ENCODE results near the gene RHOBTB3. TPM values are rescaled to one million over a fixed set of nuclear protein-coding genes. Genes with fewer than 3 reads are reported as not detected.

RHOBTB3 gene
- total and polyA plus RNA-seq, 2 donors = 24.0 to 282 TPM

GRCh38 chr5:95720094-95720786 lies 10.9 kb upstream of the RHOBTB3 start:
- Histone ChIP-seq H3K4me3 (ENCODE audit: low read depth, low read length) (no peak overlapping the region), H3K4me1 (ENCODE audit: insufficient read depth) (no peaks in the 10 kb centered on the region), H3K36me3 (ENCODE audit: insufficient read depth) (no peaks in the 10 kb centered on the region), H3K27ac (ENCODE audit: low read depth) (no peak overlapping the region)
- WGBS = 49% methylated on average over 3 of the region's 3 CpGs
- no peak for DNase-seq (ENCODE audit: extremely low spot score)

GRCh38 chr5:95721582-95722295 lies 9.4 kb upstream of the RHOBTB3 start:
- H3K4me1 ChIP-seq (ENCODE audit: insufficient read depth) = no peaks in the 10 kb centered on the region
- no peak overlapping the region for H3K4me3 ChIP-seq (ENCODE audit: low read depth, low read length)
- WGBS = 32% methylated on average over 1 of the region's 1 CpG
- no peak for DNase-seq (ENCODE audit: extremely low spot score)
- no peaks in the 10 kb centered on the region for H3K36me3 ChIP-seq (ENCODE audit: insufficient read depth)
- no peak overlapping the region for H3K27ac ChIP-seq (ENCODE audit: low read depth)

- Histone ChIP-seq H3K4me3 (ENCODE audit: low read depth, low read length) (no peak overlapping the region), H3K4me1 (ENCODE audit: insufficient read depth) (no peaks in the 10 kb centered on the region), H3K36me3 (ENCODE audit: insufficient read depth) (no peaks in the 10 kb centered on the region), H3K27ac (ENCODE audit: low read depth) (no peak overlapping the region)
- 29% methylated on average over 5 of the region's 5 CpGs for WGBS
- no peak for DNase-seq (ENCODE audit: extremely low spot score)
Measured at GRCh38 chr5:95723632-95724369, 7.3 kb upstream of the RHOBTB3 start.

- Histone ChIP-seq H3K4me3 (ENCODE audit: low read depth, low read length) (no peak overlapping the region), H3K36me3 (ENCODE audit: insufficient read depth) (no peaks in the 10 kb centered on the region), H3K4me1 (ENCODE audit: insufficient read depth) (no peaks in the 10 kb centered on the region), H3K27ac (ENCODE audit: low read depth) (no peak overlapping the region)
- 59% methylated on average over 5 of the region's 5 CpGs for WGBS
- no peak for DNase-seq (ENCODE audit: extremely low spot score)
Measured at GRCh38 chr5:95725071-95725820, 5.9 kb upstream of the RHOBTB3 start.

- no peak for DNase-seq (ENCODE audit: extremely low spot score)
- H3K4me3 ChIP-seq (ENCODE audit: low read depth, low read length) = no peak overlapping the region
- H3K36me3 ChIP-seq (ENCODE audit: insufficient read depth) = no peaks in the 10 kb centered on the region
- H3K27ac ChIP-seq (ENCODE audit: low read depth) = peak overlapping the region; percentile 16
- H3K4me1 ChIP-seq (ENCODE audit: insufficient read depth) = no peaks in the 10 kb centered on the region
- WGBS = 56% methylated on average over 4 of the region's 4 CpGs
Measured at GRCh38 chr5:95725937-95726810, 5.0 kb upstream of the RHOBTB3 start.

GRCh38 chr5:95726811-95727763 lies 4.0 kb upstream of the RHOBTB3 start:
- H3K4me3 ChIP-seq (ENCODE audit: low read depth, low read length) = no peak overlapping the region
- WGBS = 67% methylated on average over 5 of the region's 5 CpGs
- DNase-seq (ENCODE audit: extremely low spot score) = no peak
- H3K36me3 ChIP-seq (ENCODE audit: insufficient read depth) = no peaks in the 10 kb centered on the region
- H3K4me1 ChIP-seq (ENCODE audit: insufficient read depth) = no peaks in the 10 kb centered on the region
- H3K27ac ChIP-seq (ENCODE audit: low read depth) = peak overlapping the region; percentile 16

GRCh38 chr5:95727764-95728191 lies 3.4 kb upstream of the RHOBTB3 start:
- Histone ChIP-seq H3K4me1 (ENCODE audit: insufficient read depth) (no peaks in the 10 kb centered on the region), H3K27ac (ENCODE audit: low read depth) (no peak overlapping the region), H3K36me3 (ENCODE audit: insufficient read depth) (no peaks in the 10 kb centered on the region), H3K4me3 (ENCODE audit: low read depth, low read length) (no peak overlapping the region)
- no peak for DNase-seq (ENCODE audit: extremely low spot score)
- WGBS = 79% methylated on average over 2 of the region's 2 CpGs

GRCh38 chr5:95728494-95729114 lies 2.5 kb upstream of the RHOBTB3 start:
- WGBS = 88% methylated on average over 3 of the region's 3 CpGs
- H3K27ac ChIP-seq (ENCODE audit: low read depth) = no peak overlapping the region
- H3K4me1 ChIP-seq (ENCODE audit: insufficient read depth) = no peaks in the 10 kb centered on the region
- no peak for DNase-seq (ENCODE audit: extremely low spot score)
- no peak overlapping the region for H3K4me3 ChIP-seq (ENCODE audit: low read depth, low read length)
- H3K36me3 ChIP-seq (ENCODE audit: insufficient read depth) = no peaks in the 10 kb centered on the region

- Histone ChIP-seq H3K36me3 (ENCODE audit: insufficient read depth) (no peaks in the 10 kb centered on the region), H3K27ac (ENCODE audit: low read depth) (no peak overlapping the region), H3K4me1 (ENCODE audit: insufficient read depth) (no peaks in the 10 kb centered on the region), H3K4me3 (ENCODE audit: low read depth, low read length) (no peak overlapping the region)
- no peak for DNase-seq (ENCODE audit: extremely low spot score)
- 94% methylated on average over 8 of the region's 8 CpGs for WGBS
Measured at GRCh38 chr5:95729115-95730010, 1.8 kb upstream of the RHOBTB3 start.

GRCh38 chr5:95730011-95730700 lies 980 bp upstream of the RHOBTB3 start:
- no peak for DNase-seq (ENCODE audit: extremely low spot score)
- 18% methylated on average over 11 of the region's 11 CpGs for WGBS
- H3K36me3 ChIP-seq (ENCODE audit: insufficient read depth) = no peaks in the 10 kb centered on the region
- H3K4me1 ChIP-seq (ENCODE audit: insufficient read depth) = no peaks in the 10 kb centered on the region
- H3K27ac ChIP-seq (ENCODE audit: low read depth) = peak overlapping the region; percentile 51
- H3K4me3 ChIP-seq (ENCODE audit: low read depth, low read length) = peak overlapping the region; percentile 76
